ENCODE results near the gene PWWP2B.

PWWP2B gene

DNA sequence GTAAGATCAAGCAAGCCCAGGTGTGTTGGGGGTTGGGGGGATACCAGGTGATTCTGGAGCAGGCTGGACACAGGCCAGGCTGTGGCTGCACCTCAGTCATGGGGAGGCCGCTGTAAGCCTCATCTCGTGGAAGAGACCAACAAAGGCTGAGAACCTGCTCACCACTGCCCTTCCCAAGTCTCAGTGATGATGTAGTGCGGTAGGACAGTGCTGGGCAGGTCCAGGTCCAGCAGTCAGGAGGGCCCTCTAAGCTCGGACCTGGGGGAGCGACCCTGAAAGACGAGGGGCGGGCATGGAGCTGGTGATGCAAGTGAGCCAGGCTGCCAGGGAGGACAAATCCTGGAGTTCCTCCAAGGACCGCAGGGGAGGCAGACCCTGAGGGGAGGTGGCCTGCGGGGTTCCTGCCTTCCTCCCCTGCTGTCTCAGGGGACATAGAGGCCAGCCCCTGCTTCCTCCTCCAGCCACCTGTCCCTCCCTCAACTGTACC, 3.3 kb upstream of the PWWP2B start:
- ATAC-seq (no peak), DNase-seq (ENCODE audit: low spot score in 2 of 2) (no peak)
- H3K4me3 Mint-ChIP-seq = no peak overlapping the region
- H3K4me1 Mint-ChIP-seq = peaks cover 29% of the 10 kb centered on the region
- peaks cover 27% of the 10 kb centered on the region for H3K36me3 Mint-ChIP-seq
- H3K9me3 Mint-ChIP-seq = no peaks in the 10 kb centered on the region
- no peak overlapping the region for H3K27ac Mint-ChIP-seq

DNA sequence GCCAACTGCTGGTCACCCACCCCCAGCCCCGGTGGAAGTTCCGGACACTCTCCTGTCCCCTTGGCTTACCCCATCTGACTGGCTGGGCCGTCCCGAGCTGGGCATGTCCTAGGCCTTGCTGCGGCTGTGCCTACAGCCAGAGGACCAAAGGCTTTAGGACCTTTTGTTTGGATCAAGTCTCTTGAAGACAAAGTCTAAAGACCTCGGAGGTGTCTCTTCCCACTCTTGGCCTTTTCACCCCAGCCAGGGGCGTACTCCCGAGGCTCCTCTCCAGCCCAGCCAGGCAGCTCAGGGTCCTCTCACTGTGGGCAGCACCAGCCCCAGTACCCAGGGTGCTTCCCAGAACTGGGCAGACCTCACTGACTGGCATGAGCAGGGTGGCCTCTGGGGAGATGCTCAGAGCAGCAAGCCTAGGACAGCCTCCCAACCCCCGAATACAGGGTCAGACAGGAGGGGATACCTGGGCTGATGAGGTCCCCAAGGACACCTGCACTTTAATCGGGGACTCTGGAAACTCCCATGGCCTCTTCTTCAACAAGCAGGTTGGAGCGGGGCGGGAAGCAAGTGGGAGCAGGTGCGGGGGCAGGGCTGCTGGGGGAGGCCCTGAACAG, 2.7 kb upstream of the PWWP2B start:
- Mint-ChIP-seq H3K36me3 (peaks cover 22% of the 10 kb centered on the region), H3K9me3 (no peaks in the 10 kb centered on the region), H3K4me1 (peaks cover 34% of the 10 kb centered on the region), H3K4me3 (no peak overlapping the region), H3K27ac (no peak overlapping the region)
- no peak for DNase-seq (ENCODE audit: low spot score in 2 of 2)
- ATAC-seq = no peak

- peak overlapping the region; percentile 32 for H3K4me3 Mint-ChIP-seq
These were observed 1.9 kb upstream of the PWWP2B start for GRCh38 chr10:132394936-132395703.

GRCh38 chr10:132395704-132396493, 1.1 kb upstream of the PWWP2B start:
- Mint-ChIP-seq H3K9me3 (no peaks in the 10 kb centered on the region), H3K4me3 (peak overlapping the region; percentile 32), H3K27ac (no peak overlapping the region), H3K36me3 (peaks cover 15% of the 10 kb centered on the region), H3K4me1 (peaks cover 44% of the 10 kb centered on the region)
- ATAC-seq (peak; percentile 1), DNase-seq (ENCODE audit: low spot score in 2 of 2) (peak; percentile 31 to 73)

More at GRCh38 chr10:132394936-132395703, 1.9 kb upstream of the PWWP2B start:
- no peaks in the 10 kb centered on the region for H3K9me3 Mint-ChIP-seq
- DNase-seq (ENCODE audit: low spot score in 2 of 2) (no peak), ATAC-seq (no peak)
- peaks cover 15% of the 10 kb centered on the region for H3K36me3 Mint-ChIP-seq
- peaks cover 43% of the 10 kb centered on the region for H3K4me1 Mint-ChIP-seq
- no peak overlapping the region for H3K27ac Mint-ChIP-seq

GRCh38 chr10:132396494-132397035, 435 bp upstream of the PWWP2B start:
- Mint-ChIP-seq H3K9me3 (no peaks in the 10 kb centered on the region), H3K4me3 (peak overlapping the region; percentile 74), H3K36me3 (peaks cover 15% of the 10 kb centered on the region), H3K4me1 (peaks cover 44% of the 10 kb centered on the region), H3K27ac (no peak overlapping the region)
- peak; percentile 64 for ATAC-seq
- DNase-seq (ENCODE audit: low spot score in 2 of 2) = peak in 1 of 2 donors; percentile 61

DNA sequence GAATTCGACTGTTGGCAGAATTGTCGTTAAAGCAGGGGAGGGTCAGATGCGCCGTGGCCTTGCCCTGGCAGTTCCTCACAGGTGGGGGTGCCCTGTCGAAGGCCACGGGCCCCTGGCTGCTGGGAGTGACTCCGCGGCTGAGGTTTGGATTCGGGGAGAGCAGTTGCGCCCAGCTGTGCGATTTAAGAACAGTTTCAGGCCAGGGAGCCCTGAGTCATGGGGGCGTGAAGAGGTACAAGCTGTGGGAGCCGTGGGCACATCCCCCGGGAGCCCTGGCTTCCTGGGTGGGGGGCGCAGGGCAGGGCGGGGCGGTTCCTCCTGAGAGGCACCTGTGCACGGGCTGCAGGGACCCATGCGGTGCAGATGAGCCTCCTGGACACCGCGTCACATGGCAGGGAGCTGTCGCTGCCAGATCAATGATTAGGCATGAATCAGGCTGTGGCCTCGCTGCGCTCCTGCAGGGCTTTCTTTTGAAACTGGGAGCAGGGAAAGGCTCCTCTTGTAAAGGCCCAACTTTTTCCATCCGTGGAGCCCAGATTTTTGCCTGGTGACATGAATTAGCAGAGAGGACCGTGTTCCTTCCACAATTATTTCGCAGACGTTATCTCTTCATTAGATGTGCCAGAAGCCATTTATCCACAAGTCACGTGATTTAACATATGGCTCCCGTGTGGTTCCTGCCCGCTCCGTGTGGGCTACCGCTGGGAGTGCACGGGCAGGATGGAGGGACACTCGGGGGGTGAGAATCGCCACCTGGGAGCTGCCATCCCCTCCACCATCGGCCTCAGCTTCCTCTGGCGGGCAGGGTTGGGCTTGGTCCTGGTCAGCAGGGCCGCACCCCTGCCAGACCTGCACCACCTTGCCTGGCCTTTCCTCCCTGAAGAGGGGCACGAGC, 918 bp downstream of the PWWP2B start:
- ATAC-seq (peak; percentile 31), DNase-seq (ENCODE audit: low spot score in 2 of 2) (no peak)
- peaks cover 33% of the 10 kb centered on the region for H3K4me1 Mint-ChIP-seq
- H3K9me3 Mint-ChIP-seq = no peaks in the 10 kb centered on the region
- H3K36me3 Mint-ChIP-seq = peaks cover 5% of the 10 kb centered on the region
- H3K27ac Mint-ChIP-seq = peak overlapping the region; percentile 70
- H3K4me3 Mint-ChIP-seq = peak overlapping the region; percentile 74

DNA sequence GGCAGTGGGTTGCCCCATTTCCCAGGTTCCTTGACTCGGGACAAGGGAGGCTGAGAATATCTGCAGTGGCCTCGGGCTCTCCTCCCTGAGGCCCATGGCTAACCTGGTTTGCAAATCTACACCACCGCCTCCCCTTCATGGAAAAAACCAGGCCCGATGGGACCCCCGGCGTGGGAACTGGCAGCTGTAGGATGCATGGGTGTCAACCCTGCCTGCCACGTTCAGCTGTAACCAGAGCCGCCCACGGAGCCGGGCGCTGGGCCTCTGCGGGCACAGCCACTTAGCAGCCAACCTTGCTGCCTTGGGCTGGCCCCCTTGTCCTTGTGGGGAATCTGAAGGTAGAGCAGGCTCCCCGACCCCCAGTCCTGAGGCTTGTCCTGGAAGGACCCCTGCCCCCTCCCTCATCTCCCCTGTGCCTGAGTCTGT, 1.6 kb downstream of the PWWP2B start:
- H3K4me3 Mint-ChIP-seq = peak overlapping the region; percentile 74
- no peak for ATAC-seq
- no peak for DNase-seq (ENCODE audit: low spot score in 2 of 2)
- H3K36me3 Mint-ChIP-seq = peaks cover 5% of the 10 kb centered on the region
- H3K4me1 Mint-ChIP-seq = peaks cover 28% of the 10 kb centered on the region
- no peak overlapping the region for H3K27ac Mint-ChIP-seq
- no peaks in the 10 kb centered on the region for H3K9me3 Mint-ChIP-seq

DNA sequence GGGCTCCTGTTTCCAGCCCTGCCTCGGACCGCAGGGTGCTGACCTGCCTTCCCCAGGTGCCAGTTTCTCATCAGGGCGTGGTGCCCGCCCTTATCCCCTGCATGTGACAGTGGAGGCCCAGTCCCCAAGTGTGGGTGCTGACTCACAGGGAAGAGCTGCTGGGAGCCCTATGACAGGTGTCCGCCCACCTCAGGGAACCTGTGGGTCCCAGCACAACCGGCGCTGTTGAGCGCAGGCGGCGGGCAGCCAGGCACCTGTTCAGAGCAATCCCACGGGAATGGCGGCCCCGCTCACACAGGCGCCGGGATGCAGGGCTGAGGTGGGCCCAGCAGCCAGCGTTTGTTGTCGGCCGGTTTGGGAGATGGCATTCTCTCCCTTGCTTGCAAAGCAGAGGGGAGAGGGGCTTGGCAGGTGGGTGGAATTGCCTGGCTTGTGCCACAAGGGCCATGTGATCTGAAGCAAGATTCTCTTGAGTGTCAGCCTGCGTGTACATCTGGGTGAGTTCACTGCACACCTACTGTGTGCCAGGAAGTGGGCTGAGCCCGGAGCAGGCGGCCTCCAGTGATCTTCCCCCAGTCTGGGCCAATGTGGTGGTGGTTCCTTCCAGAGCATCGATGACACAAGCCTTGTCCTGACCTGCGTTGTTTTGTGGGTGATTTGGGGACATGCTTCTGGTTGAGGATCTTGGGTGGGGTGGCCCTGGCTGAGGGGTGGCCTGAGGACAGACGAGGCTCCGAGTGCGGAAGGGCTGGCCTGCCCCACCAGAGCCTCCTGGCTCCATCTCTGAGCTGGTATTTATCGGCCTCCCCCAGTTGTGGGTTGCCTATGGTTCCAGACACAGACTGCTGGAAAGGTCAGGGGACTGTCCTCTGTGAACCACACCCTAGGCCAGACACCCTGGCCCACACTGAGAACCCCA, 2.4 kb downstream of the PWWP2B start:
- Mint-ChIP-seq H3K36me3 (peaks cover 5% of the 10 kb centered on the region), H3K9me3 (no peaks in the 10 kb centered on the region), H3K4me3 (peak overlapping the region; percentile 74), H3K4me1 (peaks cover 26% of the 10 kb centered on the region), H3K27ac (no peak overlapping the region)
- no peak for DNase-seq (ENCODE audit: low spot score in 2 of 2)
- no peak for ATAC-seq

GRCh38 chr10:132400041-132400546, 3.1 kb downstream of the PWWP2B start:
- ATAC-seq = no peak
- H3K4me1 Mint-ChIP-seq = peaks cover 26% of the 10 kb centered on the region
- no peak for DNase-seq (ENCODE audit: low spot score in 2 of 2)
- H3K27ac Mint-ChIP-seq = no peak overlapping the region
- no peak overlapping the region for H3K4me3 Mint-ChIP-seq
- no peaks in the 10 kb centered on the region for H3K9me3 Mint-ChIP-seq
- peaks cover 5% of the 10 kb centered on the region for H3K36me3 Mint-ChIP-seq

GRCh38 chr10:132400547-132401151, 3.6 kb downstream of the PWWP2B start:
- Mint-ChIP-seq H3K4me1 (peaks cover 26% of the 10 kb centered on the region), H3K9me3 (no peaks in the 10 kb centered on the region), H3K27ac (no peak overlapping the region), H3K36me3 (peaks cover 5% of the 10 kb centered on the region), H3K4me3 (no peak overlapping the region)
- ATAC-seq (no peak), DNase-seq (ENCODE audit: low spot score in 2 of 2) (no peak)

GRCh38 chr10:132401401-132402118, 4.6 kb downstream of the PWWP2B start:
- H3K4me1 Mint-ChIP-seq = peaks cover 26% of the 10 kb centered on the region
- no peak for DNase-seq (ENCODE audit: low spot score in 2 of 2)
- peaks cover 6% of the 10 kb centered on the region for H3K36me3 Mint-ChIP-seq
- ATAC-seq = no peak
- H3K9me3 Mint-ChIP-seq = no peaks in the 10 kb centered on the region
- no peak overlapping the region for H3K4me3 Mint-ChIP-seq
- no peak overlapping the region for H3K27ac Mint-ChIP-seq

DNA sequence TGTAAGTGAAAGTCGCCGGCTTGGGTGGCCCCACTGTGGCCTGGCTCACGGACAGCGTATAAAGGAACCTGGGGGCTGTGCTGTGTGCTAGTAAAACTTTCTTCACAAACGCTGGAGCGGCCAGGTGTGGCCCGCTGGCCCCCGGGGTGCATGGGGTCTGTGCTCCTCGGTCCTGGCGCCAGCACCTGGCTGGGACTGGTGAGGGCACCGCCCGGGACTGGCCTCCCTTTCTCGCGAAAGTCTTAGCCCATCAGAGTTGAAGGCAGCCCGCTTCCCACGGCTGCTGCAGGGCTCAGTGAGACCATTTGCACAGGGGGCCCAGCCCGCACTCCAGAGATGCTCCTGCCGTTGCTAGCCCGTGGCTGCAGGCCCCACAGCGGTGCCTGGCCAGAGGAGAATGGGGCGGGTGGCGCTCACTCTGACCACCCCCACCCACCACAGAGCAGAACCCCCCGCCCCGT, 5.8 kb downstream of the PWWP2B start:
- Mint-ChIP-seq H3K9me3 (no peaks in the 10 kb centered on the region), H3K36me3 (peaks cover 5% of the 10 kb centered on the region), H3K27ac (no peak overlapping the region), H3K4me1 (peaks cover 30% of the 10 kb centered on the region), H3K4me3 (no peak overlapping the region)
- DNase-seq (ENCODE audit: low spot score in 2 of 2) = no peak
- no peak for ATAC-seq

Measured in stimulated activated effector memory CD8-positive, alpha-beta T cell treated with anti-CD3 and anti-CD28 coated beads, Interleukin-12 subunit alpha, Interleukin-12 subunit beta, amount 100 ng/mL, for 72 hours (primary cell).